ENCODE results near the gene CCNG2.

Gene CCNG2

DNA sequence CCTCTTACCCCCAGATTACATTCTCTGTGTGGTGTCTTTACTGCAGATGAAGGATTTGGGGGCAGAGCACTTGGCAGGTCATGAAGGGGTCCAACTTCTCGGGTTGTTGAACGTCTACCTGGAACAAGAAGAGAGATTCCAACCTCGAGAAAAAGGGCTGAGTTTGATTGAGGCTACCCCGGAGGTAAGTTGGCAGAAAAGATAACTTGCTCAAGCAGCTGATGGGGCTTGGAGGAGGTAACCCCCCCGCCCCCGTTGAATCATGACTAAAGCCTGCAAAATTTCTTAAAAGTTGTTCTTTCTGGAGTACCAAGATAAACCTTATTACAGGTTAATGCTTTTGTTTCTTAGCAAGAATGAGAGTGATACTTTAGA lies 1.5 kb downstream of the CCNG2 start:
- Histone ChIP-seq H3K9ac (ENCODE audit: low read depth, low read length) (peak overlapping the region; percentile 96), H3K27me3 (ENCODE audit: insufficient read depth, low read length) (no peaks in the 10 kb centered on the region), H3K4me1 (ENCODE audit: insufficient read depth, low read length) (peaks cover 28% of the 10 kb centered on the region), H3K4me3 (ENCODE audit: low read length) (peak overlapping the region; percentile 70), H3K36me3 (ENCODE audit: insufficient read depth, low read length) (peaks cover 50% of the 10 kb centered on the region), H3K27ac (ENCODE audit: low read depth, low read length) (peak overlapping the region; percentile 77), H3K9me3 (ENCODE audit: insufficient read depth, low read depth, low read length) (no peaks in the 10 kb centered on the region)
- 28% methylated on average over 6 of the region's 6 CpGs for WGBS

GRCh38 chr4:77159806-77160205 lies 2.8 kb downstream of the CCNG2 start:
- peaks cover 63% of the 10 kb centered on the region for H3K36me3 ChIP-seq (ENCODE audit: insufficient read depth, low read length)
- WGBS, result 97% methylated on average over 2 of the region's 3 CpGs
- no peak overlapping the region for H3K27ac ChIP-seq (ENCODE audit: low read depth, low read length)
- no peaks in the 10 kb centered on the region for H3K9me3 ChIP-seq (ENCODE audit: insufficient read depth, low read depth, low read length)
- peaks cover 15% of the 10 kb centered on the region for H3K4me1 ChIP-seq (ENCODE audit: insufficient read depth, low read length)
- H3K9ac ChIP-seq (ENCODE audit: low read depth, low read length), result no peak overlapping the region
- no peaks in the 10 kb centered on the region for H3K27me3 ChIP-seq (ENCODE audit: insufficient read depth, low read length)
- H3K4me3 ChIP-seq (ENCODE audit: low read length), result no peak overlapping the region

GRCh38 chr4:77163641-77164040 lies 6.6 kb downstream of the CCNG2 start:
- peaks cover 3% of the 10 kb centered on the region; the same call in 1 of the 2 replicates for H3K4me1 ChIP-seq (ENCODE audit: insufficient read depth, low read length)
- H3K4me3 ChIP-seq (ENCODE audit: low read length), result no peak overlapping the region
- no peak overlapping the region for H3K27ac ChIP-seq (ENCODE audit: low read depth, low read length)
- H3K9me3 ChIP-seq (ENCODE audit: insufficient read depth, low read depth, low read length), result no peaks in the 10 kb centered on the region
- H3K36me3 ChIP-seq (ENCODE audit: insufficient read depth, low read length), result peaks cover 100% of the 10 kb centered on the region
- no peaks in the 10 kb centered on the region for H3K27me3 ChIP-seq (ENCODE audit: insufficient read depth, low read length)
- WGBS, result 94% methylated on average over 3 of the region's 4 CpGs
- H3K9ac ChIP-seq (ENCODE audit: low read depth, low read length), result no peak overlapping the region

DNA sequence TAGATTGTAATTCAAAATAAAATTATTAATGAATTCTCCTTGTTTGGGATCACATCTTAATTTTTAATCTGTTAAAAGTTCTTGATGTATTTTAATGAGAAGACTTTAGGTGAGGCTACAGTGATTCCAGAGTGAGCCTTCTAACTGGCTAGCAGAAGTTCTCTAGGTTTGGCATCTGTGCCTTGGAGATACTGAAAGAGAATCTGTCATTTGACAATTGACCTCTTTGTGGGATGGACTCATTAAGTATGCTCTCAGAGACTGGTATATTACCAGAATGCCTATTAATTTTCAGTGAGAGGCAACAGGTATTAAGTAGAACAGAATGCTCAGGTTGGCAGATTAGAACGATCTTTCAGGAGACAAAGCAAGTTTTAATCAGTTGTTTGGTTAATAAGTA lies 10.2 kb downstream of the CCNG2 start:
- WGBS, result 92% methylated on average over 1 of the region's 1 CpG
- Histone ChIP-seq H3K9ac (ENCODE audit: low read depth, low read length) (no peak overlapping the region), H3K36me3 (ENCODE audit: insufficient read depth, low read length) (peaks cover 85% of the 10 kb centered on the region), H3K4me1 (ENCODE audit: insufficient read depth, low read length) (no peaks in the 10 kb centered on the region), H3K4me3 (ENCODE audit: low read length) (no peak overlapping the region), H3K27ac (ENCODE audit: low read depth, low read length) (no peak overlapping the region), H3K9me3 (ENCODE audit: insufficient read depth, low read depth, low read length) (no peaks in the 10 kb centered on the region), H3K27me3 (ENCODE audit: insufficient read depth, low read length) (peaks cover 7% of the 10 kb centered on the region)

GRCh38 chr4:77167866-77168265 lies 10.9 kb downstream of the CCNG2 start:
- Histone ChIP-seq H3K36me3 (ENCODE audit: insufficient read depth, low read length) (peaks cover 78% of the 10 kb centered on the region), H3K4me3 (ENCODE audit: low read length) (no peak overlapping the region), H3K27me3 (ENCODE audit: insufficient read depth, low read length) (peaks cover 14% of the 10 kb centered on the region), H3K9ac (ENCODE audit: low read depth, low read length) (no peak overlapping the region), H3K4me1 (ENCODE audit: insufficient read depth, low read length) (no peaks in the 10 kb centered on the region), H3K9me3 (ENCODE audit: insufficient read depth, low read depth, low read length) (no peaks in the 10 kb centered on the region), H3K27ac (ENCODE audit: low read depth, low read length) (no peak overlapping the region)
- WGBS, result 83% methylated on average over 3 of the region's 3 CpGs

GRCh38 chr4:77169481-77169880 lies 12.5 kb downstream of the CCNG2 start:
- Histone ChIP-seq H3K36me3 (ENCODE audit: insufficient read depth, low read length) (peaks cover 62% of the 10 kb centered on the region), H3K27me3 (ENCODE audit: insufficient read depth, low read length) (peaks cover 30% of the 10 kb centered on the region), H3K4me3 (ENCODE audit: low read length) (no peak overlapping the region), H3K9me3 (ENCODE audit: insufficient read depth, low read depth, low read length) (no peaks in the 10 kb centered on the region), H3K4me1 (ENCODE audit: insufficient read depth, low read length) (no peaks in the 10 kb centered on the region), H3K27ac (ENCODE audit: low read depth, low read length) (no peak overlapping the region), H3K9ac (ENCODE audit: low read depth, low read length) (no peak overlapping the region)
- WGBS, result 94% methylated on average over 2 of the region's 3 CpGs

DNA sequence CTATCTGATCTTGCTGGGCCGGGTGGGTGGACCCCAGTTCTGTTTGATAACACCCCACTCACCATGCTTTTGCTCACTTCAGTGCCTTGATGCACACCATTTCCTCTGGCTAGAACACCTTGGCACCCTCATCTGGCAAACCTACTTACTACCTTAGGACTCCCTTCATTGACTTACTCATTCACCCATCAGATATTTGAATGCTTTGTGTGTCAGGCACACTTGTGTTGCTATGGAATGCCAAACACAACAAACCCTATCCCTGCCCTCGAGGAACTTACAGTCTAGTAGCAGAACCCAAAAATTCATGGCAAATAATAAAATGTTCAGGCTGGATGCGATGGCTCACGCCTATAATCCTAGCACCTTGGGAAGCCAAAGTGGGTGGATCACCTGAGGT lies 13.9 kb downstream of the CCNG2 start:
- H3K9ac ChIP-seq (ENCODE audit: low read depth, low read length), result no peak overlapping the region
- H3K4me1 ChIP-seq (ENCODE audit: insufficient read depth, low read length), result peaks cover 5% of the 10 kb centered on the region
- no peak overlapping the region for H3K27ac ChIP-seq (ENCODE audit: low read depth, low read length)
- 94% methylated on average over 4 of the region's 4 CpGs for WGBS
- H3K27me3 ChIP-seq (ENCODE audit: insufficient read depth, low read length), result peaks cover 39% of the 10 kb centered on the region
- H3K36me3 ChIP-seq (ENCODE audit: insufficient read depth, low read length), result peaks cover 47% of the 10 kb centered on the region
- H3K9me3 ChIP-seq (ENCODE audit: insufficient read depth, low read depth, low read length), result no peaks in the 10 kb centered on the region
- H3K4me3 ChIP-seq (ENCODE audit: low read length), result no peak overlapping the region

DNA sequence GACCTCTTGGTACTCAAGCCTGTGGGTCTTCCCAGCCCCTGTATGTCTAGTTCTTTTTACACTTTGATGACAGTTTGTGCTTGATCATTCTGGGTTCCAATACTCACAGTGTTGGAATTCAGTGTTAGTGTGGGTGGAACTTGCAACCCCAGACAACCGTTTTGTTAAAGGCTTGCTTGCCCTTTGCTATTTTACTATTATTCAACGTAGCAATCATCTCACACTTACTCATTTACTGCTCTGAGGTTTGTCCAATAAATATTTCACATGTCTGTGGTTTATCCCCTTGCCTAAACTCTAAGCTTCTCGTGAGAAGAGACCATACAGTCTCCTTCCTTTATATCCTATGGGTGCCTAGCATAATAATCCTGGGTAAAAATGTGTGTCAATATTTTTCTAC lies 15.3 kb downstream of the CCNG2 start:
- Histone ChIP-seq H3K27me3 (ENCODE audit: insufficient read depth, low read length) (peaks cover 53% of the 10 kb centered on the region), H3K9ac (ENCODE audit: low read depth, low read length) (no peak overlapping the region)

GRCh38 chr4:77174426-77174825 lies 17.4 kb downstream of the CCNG2 start:
- H3K4me1 ChIP-seq (ENCODE audit: insufficient read depth, low read length), result peaks cover 27% of the 10 kb centered on the region
- H3K27me3 ChIP-seq (ENCODE audit: insufficient read depth, low read length), result peaks cover 63% of the 10 kb centered on the region
- H3K9me3 ChIP-seq (ENCODE audit: insufficient read depth, low read depth, low read length), result no peaks in the 10 kb centered on the region
- H3K36me3 ChIP-seq (ENCODE audit: insufficient read depth, low read length), result peaks cover 12% of the 10 kb centered on the region
- no peak overlapping the region for H3K27ac ChIP-seq (ENCODE audit: low read depth, low read length)
- 72% methylated on average over 3 of the region's 3 CpGs for WGBS
- H3K9ac ChIP-seq (ENCODE audit: low read depth, low read length), result no peak overlapping the region
- H3K4me3 ChIP-seq (ENCODE audit: low read length), result no peak overlapping the region

More for the DNA sequence above, 15.3 kb downstream of the CCNG2 start:
- peaks cover 17% of the 10 kb centered on the region for H3K4me1 ChIP-seq (ENCODE audit: insufficient read depth, low read length)
- no peak overlapping the region for H3K27ac ChIP-seq (ENCODE audit: low read depth, low read length)
- WGBS, result 92% methylated on average over 3 of the region's 3 CpGs
- H3K4me3 ChIP-seq (ENCODE audit: low read length), result no peak overlapping the region
- H3K36me3 ChIP-seq (ENCODE audit: insufficient read depth, low read length), result peaks cover 33% of the 10 kb centered on the region
- no peaks in the 10 kb centered on the region for H3K9me3 ChIP-seq (ENCODE audit: insufficient read depth, low read depth, low read length)

GRCh38 chr4:77175201-77175611 lies 18.2 kb downstream of the CCNG2 start:
- Histone ChIP-seq H3K27ac (ENCODE audit: low read depth, low read length) (no peak overlapping the region), H3K9me3 (ENCODE audit: insufficient read depth, low read depth, low read length) (no peaks in the 10 kb centered on the region), H3K36me3 (ENCODE audit: insufficient read depth, low read length) (0 out of 2 replicates have a peak, but pooled peaks cover 4% of the 10 kb centered on the region), H3K4me3 (ENCODE audit: low read length) (no peak overlapping the region), H3K27me3 (ENCODE audit: insufficient read depth, low read length) (peaks cover 63% of the 10 kb centered on the region), H3K4me1 (ENCODE audit: insufficient read depth, low read length) (peaks cover 27% of the 10 kb centered on the region), H3K9ac (ENCODE audit: low read depth, low read length) (no peak overlapping the region)
- 1% methylated on average over 3 of the region's 3 CpGs for WGBS

- Histone ChIP-seq H3K36me3 (ENCODE audit: insufficient read depth, low read length) (no peaks in the 10 kb centered on the region), H3K4me3 (ENCODE audit: low read length) (no peak overlapping the region), H3K9ac (ENCODE audit: low read depth, low read length) (no peak overlapping the region), H3K27ac (ENCODE audit: low read depth, low read length) (no peak overlapping the region; the same call in 1 of the 2 replicates), H3K9me3 (ENCODE audit: insufficient read depth, low read depth, low read length) (no peaks in the 10 kb centered on the region), H3K4me1 (ENCODE audit: insufficient read depth, low read length) (peaks cover 27% of the 10 kb centered on the region), H3K27me3 (ENCODE audit: insufficient read depth, low read length) (peaks cover 61% of the 10 kb centered on the region)
- WGBS, result 71% methylated on average over 6 of the region's 6 CpGs
Observed at GRCh38 chr4:77176640-77177039, 19.6 kb downstream of the CCNG2 start.

DNA sequence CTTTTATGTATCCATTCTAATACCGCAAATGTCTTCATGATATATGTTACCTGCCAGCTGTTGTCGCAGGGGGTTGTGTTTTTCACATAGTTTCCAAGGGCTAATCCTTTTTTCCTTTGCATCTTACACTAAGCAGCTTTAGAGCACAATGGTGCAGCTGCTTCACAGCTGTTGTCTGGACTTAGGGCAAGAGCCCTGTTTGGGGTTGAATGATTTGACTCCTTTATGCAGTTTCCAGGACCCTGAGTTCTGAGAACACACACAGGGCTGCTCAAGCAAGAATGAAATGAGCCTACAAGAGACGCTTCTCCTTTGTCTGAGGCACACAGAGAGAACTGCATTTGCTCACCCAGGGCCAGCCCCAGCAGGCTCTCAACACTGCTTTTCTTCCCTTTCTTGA lies 20.2 kb downstream of the CCNG2 start:
- Histone ChIP-seq H3K36me3 (ENCODE audit: insufficient read depth, low read length) (no peaks in the 10 kb centered on the region), H3K4me1 (ENCODE audit: insufficient read depth, low read length) (peaks cover 27% of the 10 kb centered on the region), H3K9ac (ENCODE audit: low read depth, low read length) (peak overlapping the region; percentile 35; the same call in 1 of the 2 replicates), H3K27me3 (ENCODE audit: insufficient read depth, low read length) (peaks cover 55% of the 10 kb centered on the region), H3K9me3 (ENCODE audit: insufficient read depth, low read depth, low read length) (no peaks in the 10 kb centered on the region), H3K27ac (ENCODE audit: low read depth, low read length) (peak overlapping the region; percentile 25), H3K4me3 (ENCODE audit: low read length) (no peak overlapping the region)
- 56% methylated on average over 3 of the region's 3 CpGs for WGBS

All from HUES64 (cell line).